Calu3 (cell line): ENCODE measurements around the gene IGF2BP2. TPM values are rescaled to one million over a fixed set of nuclear protein-coding genes. Genes with fewer than 3 reads are reported as not detected.

Experiments
- BruUV-seq: library from RNA; stranded (reverse); fragments of 400-500 nt; replicated peaks from 2 replicates; lab custom pipeline; 2021; lab: Mats Ljungman, UMichigan
- CTCF ChIA-PET: fragments of 300-600 bp; sonication (Branson Sonifier 250); formaldehyde crosslinking; loops from one replicate; lab custom pipeline; 2022; ENCODE audit warnings: antibody characterized with exemption; lab: Charles Lee
- DNase-seq: peaks from one replicate; pipeline ENCODE4 v3.0.0; 2022
- H3K27ac Mint-ChIP-seq: one replicate; pipeline ENCODE4 v1.8.0; 2022; ENCODE audit warnings: mixed read lengths; ENCODE audit not compliant: unreplicated experiment
- H3K27me3 Mint-ChIP-seq: one replicate; pipeline ENCODE4 v1.8.0; 2022; ENCODE audit warnings: mixed read lengths; ENCODE audit not compliant: unreplicated experiment
- H3K36me3 Mint-ChIP-seq: one replicate; pipeline ENCODE4 v1.8.0; 2022; ENCODE audit warnings: mild to moderate bottlenecking, moderate library complexity, mixed read lengths; ENCODE audit not compliant: insufficient read depth, unreplicated experiment
- H3K4me1 Mint-ChIP-seq: one replicate; pipeline ENCODE4 v1.8.0; 2022; ENCODE audit warnings: mild to moderate bottlenecking, low read depth, mixed read lengths; ENCODE audit not compliant: unreplicated experiment
- H3K4me3 Mint-ChIP-seq: one replicate; pipeline ENCODE4 v1.8.0; 2022; ENCODE audit warnings: mild to moderate bottlenecking, low read depth, moderate library complexity, mixed read lengths; ENCODE audit not compliant: unreplicated experiment
- H3K9me3 Mint-ChIP-seq: one replicate; pipeline ENCODE4 v1.8.0; 2022; ENCODE audit warnings: low read depth, mixed read lengths; ENCODE audit not compliant: unreplicated experiment
- intact Hi-C: fragments of 100-400 bp; cut with micrococcal nuclease; formaldehyde crosslinking; loops from one replicate; pipeline ENCODE4 v1.10.0; 2022; ENCODE audit not compliant: unreplicated experiment
- total RNA-seq: library from RNA; stranded (reverse); gene quantifications from 2 replicates; pipeline ENCODE4 v1.2.3, GENCODE V29; 2022
- TF ChIP-seq, protein P1 (sequence below): fragments of 200-600 bp; IDR thresholded peaks from one replicate; pipeline ENCODE4 v1.8.0; 2022; ENCODE audit warnings: antibody characterized with exemption; ENCODE audit not compliant: unreplicated experiment

IGF2BP2 gene
- total RNA-seq, 1 experiment from 2014 or later, result 156 TPM

GRCh38 chr3:185820973-185821758, 3.7 kb downstream of the IGF2BP2 start:
- peak overlapping the region; percentile 63 for H3K27ac Mint-ChIP-seq
- no peak for DNase-seq
- H3K4me1 Mint-ChIP-seq, result peaks cover 42% of the 10 kb centered on the region
- no peaks in the 10 kb centered on the region for H3K9me3 Mint-ChIP-seq
- intact Hi-C loops, result loop anchor here (2.0 kb wide), 2 partner anchors 52 to 112 kb away; no protein-coding TSS in a partner anchor
- peaks cover 54% of the 10 kb centered on the region for H3K36me3 Mint-ChIP-seq
- CTCF ChIA-PET, result interaction anchor here (0.6 to 1.6 kb wide), 11 partner anchors 10 to 161 kb away, joined by 3 to 12 read pairs (median 3); no protein-coding TSS in a partner anchor
- peak overlapping the region; percentile 75 for H3K4me3 Mint-ChIP-seq
- BruUV-seq, result no TSS peak
- H3K27me3 Mint-ChIP-seq, result no peaks in the 10 kb centered on the region
- TF ChIP-seq, protein P1, sequence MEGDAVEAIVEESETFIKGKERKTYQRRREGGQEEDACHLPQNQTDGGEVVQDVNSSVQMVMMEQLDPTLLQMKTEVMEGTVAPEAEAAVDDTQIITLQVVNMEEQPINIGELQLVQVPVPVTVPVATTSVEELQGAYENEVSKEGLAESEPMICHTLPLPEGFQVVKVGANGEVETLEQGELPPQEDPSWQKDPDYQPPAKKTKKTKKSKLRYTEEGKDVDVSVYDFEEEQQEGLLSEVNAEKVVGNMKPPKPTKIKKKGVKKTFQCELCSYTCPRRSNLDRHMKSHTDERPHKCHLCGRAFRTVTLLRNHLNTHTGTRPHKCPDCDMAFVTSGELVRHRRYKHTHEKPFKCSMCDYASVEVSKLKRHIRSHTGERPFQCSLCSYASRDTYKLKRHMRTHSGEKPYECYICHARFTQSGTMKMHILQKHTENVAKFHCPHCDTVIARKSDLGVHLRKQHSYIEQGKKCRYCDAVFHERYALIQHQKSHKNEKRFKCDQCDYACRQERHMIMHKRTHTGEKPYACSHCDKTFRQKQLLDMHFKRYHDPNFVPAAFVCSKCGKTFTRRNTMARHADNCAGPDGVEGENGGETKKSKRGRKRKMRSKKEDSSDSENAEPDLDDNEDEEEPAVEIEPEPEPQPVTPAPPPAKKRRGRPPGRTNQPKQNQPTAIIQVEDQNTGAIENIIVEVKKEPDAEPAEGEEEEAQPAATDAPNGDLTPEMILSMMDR, result no peak

GRCh38 chr3:185818267-185818875, 6.5 kb downstream of the IGF2BP2 start:
- peaks cover 26% of the 10 kb centered on the region for H3K36me3 Mint-ChIP-seq
- DNase-seq, result no peak
- TF ChIP-seq, protein P1, result no peak
- H3K9me3 Mint-ChIP-seq, result no peaks in the 10 kb centered on the region
- CTCF ChIA-PET, result interaction anchor here (1.2 kb wide), 2 partner anchors 23 to 125 kb away, joined by 3 read pairs; no protein-coding TSS in a partner anchor
- H3K4me1 Mint-ChIP-seq, result peaks cover 61% of the 10 kb centered on the region
- peak overlapping the region; percentile 6 for H3K4me3 Mint-ChIP-seq
- BruUV-seq, result no TSS peak
- peak overlapping the region; percentile 12 for H3K27ac Mint-ChIP-seq
- H3K27me3 Mint-ChIP-seq, result no peaks in the 10 kb centered on the region
- intact Hi-C loops, result loop anchor here (2.0 to 5.0 kb wide), 2 partner anchors 22 to 36 kb away; no protein-coding TSS in a partner anchor

DNA sequence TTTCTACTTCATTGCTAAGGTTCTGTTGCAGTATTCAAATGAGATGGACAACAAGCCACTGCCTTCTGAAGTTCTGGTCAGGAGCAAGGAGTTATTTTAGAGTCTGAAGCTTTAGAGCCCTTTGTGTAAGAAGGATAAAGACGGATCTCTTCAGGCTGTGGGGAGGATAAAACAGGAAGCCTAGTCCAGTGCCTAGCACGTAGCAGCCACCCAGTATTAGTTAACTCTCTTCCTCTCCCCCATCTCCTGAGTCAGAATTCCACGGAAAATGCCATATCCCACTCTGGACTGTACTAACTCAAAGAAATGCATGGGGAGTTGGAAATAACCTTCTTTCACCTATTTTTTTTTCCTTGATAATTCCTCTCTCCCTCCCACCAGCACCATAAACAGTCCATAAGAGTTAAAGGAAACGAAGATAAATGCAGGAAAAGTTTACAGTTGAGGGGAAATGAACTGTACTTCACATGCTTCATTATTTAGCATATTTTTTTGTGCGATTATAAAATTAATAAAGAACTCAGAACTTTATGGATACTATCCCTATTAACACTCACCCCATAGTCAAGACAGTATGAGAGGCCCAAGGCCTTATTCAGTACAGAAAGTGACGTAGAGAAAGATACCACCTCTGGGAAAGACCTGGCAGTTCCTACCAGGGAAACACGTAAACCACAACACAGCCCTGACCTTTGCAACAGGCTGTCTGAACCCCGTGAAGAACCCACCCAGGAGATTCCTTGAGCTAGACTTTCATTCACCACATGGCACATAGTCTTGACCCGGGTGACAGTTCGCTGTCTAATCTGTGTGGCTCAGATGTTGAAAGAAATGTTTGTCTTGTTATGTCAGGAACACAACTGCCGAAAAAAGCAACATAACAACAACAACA, 9.2 kb downstream of the IGF2BP2 start:
- Mint-ChIP-seq H3K4me1 (peaks cover 72% of the 10 kb centered on the region), H3K27me3 (no peaks in the 10 kb centered on the region), H3K4me3 (peak overlapping the region; percentile 17), H3K27ac (peak overlapping the region; percentile 28), H3K36me3 (peaks cover 4% of the 10 kb centered on the region), H3K9me3 (no peaks in the 10 kb centered on the region)
- TF ChIP-seq, protein P1, result no peak
- no peak for DNase-seq
- intact Hi-C loops, result loop anchor here (5.0 kb wide), 1 partner anchor 33 kb away; no protein-coding TSS in a partner anchor
- BruUV-seq, result no TSS peak
- CTCF ChIA-PET, result interaction anchor here (1.4 kb wide), 1 partner anchor 47 kb away, joined by 3 read pairs; no protein-coding TSS in a partner anchor
